Measurements from ENCODE around the gene PIEZO1. TPM values are rescaled to one million over a fixed set of nuclear protein-coding genes. Genes with fewer than 3 reads are reported as not detected.
"Not testable (repeated sequence)": the region's sequence is repeated elsewhere in the genome, so short reads cannot be mapped to it uniquely, and the experiment has no call there.

Gene PIEZO1
- total RNA-seq, 6 experiments from 2014 or later: 238 to 293 (median 264) TPM

- TF ChIP-seq, protein P1, sequence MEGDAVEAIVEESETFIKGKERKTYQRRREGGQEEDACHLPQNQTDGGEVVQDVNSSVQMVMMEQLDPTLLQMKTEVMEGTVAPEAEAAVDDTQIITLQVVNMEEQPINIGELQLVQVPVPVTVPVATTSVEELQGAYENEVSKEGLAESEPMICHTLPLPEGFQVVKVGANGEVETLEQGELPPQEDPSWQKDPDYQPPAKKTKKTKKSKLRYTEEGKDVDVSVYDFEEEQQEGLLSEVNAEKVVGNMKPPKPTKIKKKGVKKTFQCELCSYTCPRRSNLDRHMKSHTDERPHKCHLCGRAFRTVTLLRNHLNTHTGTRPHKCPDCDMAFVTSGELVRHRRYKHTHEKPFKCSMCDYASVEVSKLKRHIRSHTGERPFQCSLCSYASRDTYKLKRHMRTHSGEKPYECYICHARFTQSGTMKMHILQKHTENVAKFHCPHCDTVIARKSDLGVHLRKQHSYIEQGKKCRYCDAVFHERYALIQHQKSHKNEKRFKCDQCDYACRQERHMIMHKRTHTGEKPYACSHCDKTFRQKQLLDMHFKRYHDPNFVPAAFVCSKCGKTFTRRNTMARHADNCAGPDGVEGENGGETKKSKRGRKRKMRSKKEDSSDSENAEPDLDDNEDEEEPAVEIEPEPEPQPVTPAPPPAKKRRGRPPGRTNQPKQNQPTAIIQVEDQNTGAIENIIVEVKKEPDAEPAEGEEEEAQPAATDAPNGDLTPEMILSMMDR (IDR thresholded peaks at IDR 0.05): no peak
- no peak overlapping the region for H3K4me3 Mint-ChIP-seq
- H3K36me3 Mint-ChIP-seq (ENCODE audit: low read depth): no peaks in the 10 kb centered on the region
- H3K9me3 Mint-ChIP-seq: no peaks in the 10 kb centered on the region
- H3K27me3 Mint-ChIP-seq (ENCODE audit: insufficient read depth): peaks cover 3% of the 10 kb centered on the region; the same call in 1 of the 2 replicates
- no peak for DNase-seq
- no peaks in the 10 kb centered on the region for H3K4me1 Mint-ChIP-seq (ENCODE audit: low read depth)
- no peak overlapping the region for H3K27ac Mint-ChIP-seq
Observed at GRCh38 chr16:88825146-88825545, 40.1 kb upstream of the PIEZO1 start.

DNA sequence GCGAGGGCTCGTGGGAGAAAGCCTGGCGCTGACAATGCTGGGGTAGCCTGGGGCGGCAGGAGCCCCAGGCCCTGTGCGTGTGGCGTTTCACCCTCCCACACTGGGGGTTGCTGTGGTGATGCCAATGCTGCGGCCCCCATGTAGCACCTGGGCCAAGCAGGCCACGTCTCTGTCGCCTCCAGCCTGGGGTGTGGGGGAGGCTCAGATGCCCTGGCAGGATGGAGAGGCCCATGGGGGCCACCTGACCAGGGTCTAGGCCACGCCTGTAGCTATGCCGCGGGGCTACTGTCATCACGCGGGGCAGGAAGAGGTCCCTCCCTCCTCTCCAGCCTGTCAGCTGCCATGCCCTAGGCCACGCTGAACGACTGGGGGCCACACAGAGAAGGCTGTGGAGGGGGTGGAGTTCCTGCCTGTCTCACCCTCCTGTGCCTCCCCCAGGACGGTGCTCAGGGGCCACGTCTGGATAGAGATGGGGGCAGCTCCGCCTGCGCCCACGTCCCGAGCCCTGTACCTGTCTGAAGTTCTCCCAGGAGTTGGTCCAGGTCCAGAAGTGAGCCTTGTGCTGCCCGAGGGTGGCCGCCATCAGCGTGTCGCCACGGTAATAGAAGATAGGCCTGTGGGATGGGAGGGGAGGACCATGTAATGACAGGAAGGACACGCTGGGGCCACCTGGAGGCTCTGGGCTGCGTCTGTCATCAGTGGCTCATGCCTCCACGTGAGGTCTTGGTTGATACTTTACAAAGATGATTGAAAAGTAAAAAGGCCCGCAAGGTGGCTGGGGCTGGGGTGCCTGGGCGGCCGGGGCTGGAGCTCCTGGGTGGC is 39.4 kb upstream of the PIEZO1 start:
- H3K36me3 Mint-ChIP-seq (ENCODE audit: low read depth): no peaks in the 10 kb centered on the region
- no peak for DNase-seq
- H3K4me3 Mint-ChIP-seq: no peak overlapping the region
- TF ChIP-seq, protein P1 (IDR thresholded peaks at IDR 0.05): no peak
- no peaks in the 10 kb centered on the region for H3K4me1 Mint-ChIP-seq (ENCODE audit: low read depth)
- peaks cover 3% of the 10 kb centered on the region; the same call in 1 of the 2 replicates for H3K27me3 Mint-ChIP-seq (ENCODE audit: insufficient read depth)
- H3K9me3 Mint-ChIP-seq: no peaks in the 10 kb centered on the region
- no peak overlapping the region for H3K27ac Mint-ChIP-seq

- not testable (repeated sequence) for H3K4me3 Mint-ChIP-seq; H3K4me1 Mint-ChIP-seq (ENCODE audit: low read depth); DNase-seq; H3K27ac Mint-ChIP-seq; H3K36me3 Mint-ChIP-seq (ENCODE audit: low read depth); H3K9me3 Mint-ChIP-seq; H3K27me3 Mint-ChIP-seq (ENCODE audit: insufficient read depth)
Observed at GRCh38 chr16:88823646-88824045, 38.6 kb upstream of the PIEZO1 start.

GRCh38 chr16:88822281-88823040 is 37.4 kb upstream of the PIEZO1 start:
- TF ChIP-seq, protein P1 (IDR thresholded peaks at IDR 0.05): no peak
- no peak overlapping the region for H3K27ac Mint-ChIP-seq

DNA sequence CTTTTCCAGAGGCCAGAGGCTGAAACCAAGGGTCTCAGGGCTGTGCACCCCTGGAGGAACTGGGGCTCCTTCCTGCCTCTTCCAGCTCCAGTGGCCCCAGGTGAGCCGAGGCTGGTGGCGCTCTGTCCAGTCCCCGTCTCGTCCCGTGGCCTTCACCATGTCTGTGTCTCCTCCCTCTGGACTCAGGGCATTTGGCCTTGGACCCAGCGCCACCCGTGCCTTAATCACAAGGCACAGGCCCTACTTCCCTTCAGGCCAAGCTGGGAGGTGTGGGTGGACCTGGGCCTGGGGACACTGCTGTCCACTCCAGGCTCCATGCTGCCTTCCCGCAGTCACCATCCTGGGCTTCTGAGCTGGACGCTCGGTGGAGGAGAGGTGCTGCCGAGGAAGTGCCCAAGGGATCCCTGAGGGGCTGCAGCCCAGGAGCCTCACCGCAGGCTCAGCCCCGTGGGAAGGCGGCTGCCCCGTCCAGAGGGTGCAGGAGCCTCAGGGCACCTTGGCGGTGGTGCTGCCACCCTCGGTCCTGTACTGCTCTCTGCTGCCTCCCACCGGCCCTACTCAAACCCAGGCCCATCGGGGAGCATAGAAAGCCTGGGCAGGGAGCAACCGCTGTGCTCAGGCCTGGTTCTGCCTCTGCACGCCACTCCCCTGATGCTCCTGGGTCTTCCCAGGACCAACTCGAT is 36.3 kb upstream of the PIEZO1 start:
- Mint-ChIP-seq H3K4me1 (ENCODE audit: low read depth) (no peaks in the 10 kb centered on the region), H3K27me3 (ENCODE audit: insufficient read depth) (peaks cover 3% of the 10 kb centered on the region; the same call in 1 of the 2 replicates), H3K9me3 (no peaks in the 10 kb centered on the region), H3K4me3 (no peak overlapping the region), H3K27ac (no peak overlapping the region), H3K36me3 (ENCODE audit: low read depth) (no peaks in the 10 kb centered on the region)
- TF ChIP-seq, protein P1 (IDR thresholded peaks at IDR 0.05): no peak; the same call in 1 of the 2 replicates
- DNase-seq: no peak

More at GRCh38 chr16:88822281-88823040, 37.4 kb upstream of the PIEZO1 start:
- Mint-ChIP-seq H3K36me3 (ENCODE audit: low read depth) (no peaks in the 10 kb centered on the region), H3K27me3 (ENCODE audit: insufficient read depth) (peaks cover 3% of the 10 kb centered on the region; the same call in 1 of the 2 replicates), H3K4me3 (no peak overlapping the region), H3K4me1 (ENCODE audit: low read depth) (no peaks in the 10 kb centered on the region), H3K9me3 (no peaks in the 10 kb centered on the region)
- DNase-seq: no peak
